ENCODE measurements around the gene DNAI4.
"Not testable (repeated sequence)": the region's sequence is repeated elsewhere in the genome, so short reads cannot be mapped to it uniquely, and the experiment has no call there.

Gene DNAI4

GRCh38 chr1:66924756-66925557 lies at the start of gene DNAI4, which contains the start of gene MIER1:
DNAI4 (minus strand) TSS chr1:66924856; CDS start chr1:66924831, 25 bp downstream.
MIER1 (plus strand) TSS chr1:66924990; CDS start chr1:66925029, 39 bp downstream.
- TF ChIP-seq POLR2A (IDR thresholded peaks at IDR 0.05; ENCODE audit: low read depth, low read length) = peak; percentile 61
- FAIRE-seq (peak; percentile 98), DNase-seq (ENCODE audit: insufficient read length, low spot score) (peak; percentile 91)

- FAIRE-seq = no peak
- TF ChIP-seq POLR2A (IDR thresholded peaks at IDR 0.05; ENCODE audit: low read depth, low read length) = no peak
- DNase-seq (ENCODE audit: insufficient read length, low spot score) = no peak
These were observed 43.9 kb upstream of the DNAI4 start for GRCh38 chr1:66968574-66968973.

- not testable (repeated sequence) for FAIRE-seq
These were observed 41.7 kb upstream of the DNAI4 start for GRCh38 chr1:66966188-66966873.

GRCh38 chr1:66957938-66958337 lies 33.3 kb upstream of the DNAI4 start:
- no peak for TF ChIP-seq POLR2A (IDR thresholded peaks at IDR 0.05; ENCODE audit: low read depth, low read length)
- FAIRE-seq = no peak
- no peak for DNase-seq (ENCODE audit: insufficient read length, low spot score)

More at GRCh38 chr1:66966188-66966873, 41.7 kb upstream of the DNAI4 start:
- not testable (repeated sequence) for DNase-seq (ENCODE audit: insufficient read length, low spot score)

- no peak for FAIRE-seq
- DNase-seq (ENCODE audit: insufficient read length, low spot score) = no peak
- no peak for TF ChIP-seq POLR2A (IDR thresholded peaks at IDR 0.05; ENCODE audit: low read depth, low read length)
These were observed 29.6 kb upstream of the DNAI4 start for GRCh38 chr1:66954208-66954607.

- no peak for DNase-seq (ENCODE audit: insufficient read length, low spot score)
- no peak for TF ChIP-seq POLR2A (IDR thresholded peaks at IDR 0.05; ENCODE audit: low read depth, low read length)
- peak; percentile 38 for FAIRE-seq
These were observed 26.9 kb upstream of the DNAI4 start for GRCh38 chr1:66951513-66951912.

GRCh38 chr1:66947267-66947666 lies 22.6 kb upstream of the DNAI4 start:
- DNase-seq (ENCODE audit: insufficient read length, low spot score) = no peak
- no peak for TF ChIP-seq POLR2A (IDR thresholded peaks at IDR 0.05; ENCODE audit: low read depth, low read length)
- FAIRE-seq = no peak

- DNase-seq (ENCODE audit: insufficient read length, low spot score) (no peak), FAIRE-seq (peak; percentile 15)
- no peak for TF ChIP-seq POLR2A (IDR thresholded peaks at IDR 0.05; ENCODE audit: low read depth, low read length)
These were observed 20.7 kb upstream of the DNAI4 start for GRCh38 chr1:66945316-66945715.

- TF ChIP-seq POLR2A (IDR thresholded peaks at IDR 0.05; ENCODE audit: low read depth, low read length) = no peak
- FAIRE-seq (peak; percentile 98), DNase-seq (ENCODE audit: insufficient read length, low spot score) (no peak)
These were observed 19.9 kb upstream of the DNAI4 start for GRCh38 chr1:66944330-66945274.

- no peak for TF ChIP-seq POLR2A (IDR thresholded peaks at IDR 0.05; ENCODE audit: low read depth, low read length)
- DNase-seq (ENCODE audit: insufficient read length, low spot score) (no peak), FAIRE-seq (peak; percentile 86)
These were observed 18.8 kb upstream of the DNAI4 start for GRCh38 chr1:66943361-66943969.

- no peak for TF ChIP-seq POLR2A (IDR thresholded peaks at IDR 0.05; ENCODE audit: low read depth, low read length)
- FAIRE-seq (peak; percentile 92), DNase-seq (ENCODE audit: insufficient read length, low spot score) (no peak)
These were observed 16.3 kb upstream of the DNAI4 start for GRCh38 chr1:66940981-66941380.

- no peak for DNase-seq (ENCODE audit: insufficient read length, low spot score)
- TF ChIP-seq POLR2A (IDR thresholded peaks at IDR 0.05; ENCODE audit: low read depth, low read length) = no peak
- peak; percentile 43 for FAIRE-seq
These were observed 14.0 kb upstream of the DNAI4 start for GRCh38 chr1:66938613-66939012.

- no peak for DNase-seq (ENCODE audit: insufficient read length, low spot score)
- FAIRE-seq = peak; percentile 89
- no peak for TF ChIP-seq POLR2A (IDR thresholded peaks at IDR 0.05; ENCODE audit: low read depth, low read length)
These were observed 13.0 kb upstream of the DNAI4 start for GRCh38 chr1:66937529-66938234.
